Umbilical cord (tissue), 1 donor: Measurements from ENCODE around the gene ZNF765. TPM values are rescaled to one million over a fixed set of nuclear protein-coding genes. Genes with fewer than 3 reads are reported as not detected.

Source experiments
- total RNA-seq: library from RNA; depleted of rRNA; stranded (reverse); fragments of >200 nt; gene quantifications from one replicate; pipeline ENCODE4 v1.2.3, GENCODE V29; 2014; ENCODE audit warnings: low replicate concordance; ENCODE audit not compliant: insufficient read depth

ZNF765 gene
- total RNA-seq, 1 donor from 2014 or later, result 14.4 TPM

Other genes with a start within 250 kb of the ZNF765 start
- 8.2 TPM for gene ZNF347, start 236.1 kb upstream of the ZNF765 start, total RNA-seq
- gene ZNF665, start 201.8 kb upstream of the ZNF765 start, total RNA-seq, result 9.9 TPM
- 29.9 TPM for gene ZNF677, start 140.3 kb upstream of the ZNF765 start, total RNA-seq
- gene VN1R2, start 136.9 kb upstream of the ZNF765 start, total RNA-seq, result 1.9 TPM
- not detected for gene VN1R4, start 127.4 kb upstream of the ZNF765 start, total RNA-seq
- gene ZNF845, start 61.4 kb upstream of the ZNF765 start, total RNA-seq, result 11.1 TPM
- 24.3 TPM for gene ZNF525, start 29.4 kb upstream of the ZNF765 start, total RNA-seq
- 21.4 TPM for gene ZNF761, start 36.8 kb downstream of the ZNF765 start, total RNA-seq
- 8.7 TPM for gene ZNF813, start 72.6 kb downstream of the ZNF765 start, total RNA-seq
- gene ZNF331, start 143.0 kb downstream of the ZNF765 start, total RNA-seq, result 13.5 TPM
- gene DPRX, start 236.8 kb downstream of the ZNF765 start, total RNA-seq, result 4.6 TPM